ENCODE measurements around the gene HSF2BP. TPM values are rescaled to one million over a fixed set of nuclear protein-coding genes. Genes with fewer than 3 reads are reported as not detected.
"Not testable (repeated sequence)": the region's sequence is repeated elsewhere in the genome, so short reads cannot be mapped to it uniquely, and the experiment has no call there.

The HSF2BP gene
- total and polyA plus RNA-seq, 2 experiments from 2014 or later: 0.22 to 3.6 TPM

DNA sequence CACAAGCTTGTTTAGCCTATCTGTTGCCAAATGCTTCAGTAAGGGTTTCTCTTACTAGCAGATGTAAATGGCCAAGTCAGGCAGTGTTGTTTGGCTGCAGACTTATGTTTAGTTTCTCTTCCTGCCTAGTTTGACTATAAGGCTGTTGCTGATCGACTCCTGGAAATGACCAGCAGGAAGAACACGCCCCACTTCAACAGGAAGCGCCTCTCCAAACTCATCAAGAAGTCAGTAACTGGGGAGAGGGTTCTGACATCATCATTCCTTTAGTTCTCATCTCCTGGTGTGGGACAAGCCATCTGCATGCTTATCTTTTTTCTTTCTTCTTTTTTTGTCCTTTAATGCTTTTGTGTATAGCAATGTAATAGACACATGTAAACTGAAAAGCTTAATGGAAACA is 25.1 kb upstream of the HSF2BP start:
- Histone ChIP-seq H3K36me3 (peaks cover 49% of the 10 kb centered on the region), H3K27me3 (no peaks in the 10 kb centered on the region), H3K4me1 (ENCODE audit: low read depth) (no peaks in the 10 kb centered on the region), H3K4me3 (no peak overlapping the region), H3K27ac (no peak overlapping the region), H3K9me3 (ENCODE audit: low read depth) (no peaks in the 10 kb centered on the region)
- DNase-seq (ENCODE audit: low read depth in 1 of 2, low spot score in 1 of 2): peak in 1 of 2 donors; percentile 6
- TF ChIP-seq, protein P1, sequence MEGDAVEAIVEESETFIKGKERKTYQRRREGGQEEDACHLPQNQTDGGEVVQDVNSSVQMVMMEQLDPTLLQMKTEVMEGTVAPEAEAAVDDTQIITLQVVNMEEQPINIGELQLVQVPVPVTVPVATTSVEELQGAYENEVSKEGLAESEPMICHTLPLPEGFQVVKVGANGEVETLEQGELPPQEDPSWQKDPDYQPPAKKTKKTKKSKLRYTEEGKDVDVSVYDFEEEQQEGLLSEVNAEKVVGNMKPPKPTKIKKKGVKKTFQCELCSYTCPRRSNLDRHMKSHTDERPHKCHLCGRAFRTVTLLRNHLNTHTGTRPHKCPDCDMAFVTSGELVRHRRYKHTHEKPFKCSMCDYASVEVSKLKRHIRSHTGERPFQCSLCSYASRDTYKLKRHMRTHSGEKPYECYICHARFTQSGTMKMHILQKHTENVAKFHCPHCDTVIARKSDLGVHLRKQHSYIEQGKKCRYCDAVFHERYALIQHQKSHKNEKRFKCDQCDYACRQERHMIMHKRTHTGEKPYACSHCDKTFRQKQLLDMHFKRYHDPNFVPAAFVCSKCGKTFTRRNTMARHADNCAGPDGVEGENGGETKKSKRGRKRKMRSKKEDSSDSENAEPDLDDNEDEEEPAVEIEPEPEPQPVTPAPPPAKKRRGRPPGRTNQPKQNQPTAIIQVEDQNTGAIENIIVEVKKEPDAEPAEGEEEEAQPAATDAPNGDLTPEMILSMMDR (IDR thresholded peaks at IDR 0.05; ENCODE audit: low read depth, low read length): no peak

DNA sequence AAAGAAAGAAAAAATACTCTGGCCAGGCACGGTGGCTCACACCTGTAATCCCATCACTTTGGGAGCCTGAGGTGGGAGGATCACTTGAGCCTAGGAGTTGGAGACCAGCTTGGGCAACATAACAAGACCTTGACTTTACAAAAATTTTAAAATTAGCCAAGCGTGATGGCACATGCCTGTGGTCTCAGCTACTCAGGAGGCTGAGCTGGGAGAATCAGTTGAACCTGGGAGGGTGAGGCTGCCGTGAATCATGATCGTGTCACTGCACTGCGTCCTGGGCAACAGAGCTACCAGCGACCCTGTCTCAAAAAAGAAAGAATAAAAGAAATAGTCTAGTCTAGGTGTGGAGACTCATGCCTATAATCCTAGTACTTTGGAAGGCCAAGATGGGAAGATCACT is 22.4 kb upstream of the HSF2BP start:
- Histone ChIP-seq H3K27me3 (no peaks in the 10 kb centered on the region), H3K36me3 (peaks cover 37% of the 10 kb centered on the region), H3K27ac (no peak overlapping the region), H3K4me1 (ENCODE audit: low read depth) (no peaks in the 10 kb centered on the region), H3K4me3 (no peak overlapping the region), H3K9me3 (ENCODE audit: low read depth) (no peaks in the 10 kb centered on the region)
- TF ChIP-seq, protein P1 (IDR thresholded peaks at IDR 0.05; ENCODE audit: low read depth, low read length): no peak
- no peak for DNase-seq (ENCODE audit: low read depth in 1 of 2, low spot score in 1 of 2)

GRCh38 chr21:43680421-43680820 is 21.1 kb upstream of the HSF2BP start:
- H3K9me3 ChIP-seq (ENCODE audit: low read depth); H3K4me3 ChIP-seq; H3K27ac ChIP-seq; H3K27me3 ChIP-seq; DNase-seq (ENCODE audit: low read depth in 1 of 2, low spot score in 1 of 2); H3K4me1 ChIP-seq (ENCODE audit: low read depth): not testable (repeated sequence)
- H3K36me3 ChIP-seq: peaks cover 33% of the 10 kb centered on the region

DNA sequence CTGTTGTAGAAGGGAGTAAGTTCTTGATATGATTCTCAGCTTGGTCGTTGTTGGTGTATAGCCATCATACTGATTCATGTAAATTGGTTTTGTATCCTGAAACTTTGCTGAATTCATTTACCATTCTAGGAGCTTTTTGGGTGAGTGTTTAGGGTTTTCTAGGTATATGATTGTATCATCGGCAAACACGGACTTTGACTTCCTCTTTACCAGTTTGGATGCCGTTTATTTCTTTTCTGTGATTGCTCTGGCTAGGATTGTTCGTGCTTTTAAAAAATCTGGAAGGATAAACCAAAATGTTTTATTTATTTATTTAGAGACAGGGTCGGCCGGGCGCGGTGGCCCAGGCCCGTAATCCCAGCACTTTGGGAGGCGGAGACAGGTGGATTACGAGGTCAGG is 20.7 kb upstream of the HSF2BP start:
- no peaks in the 10 kb centered on the region for H3K27me3 ChIP-seq
- no peaks in the 10 kb centered on the region for H3K4me1 ChIP-seq (ENCODE audit: low read depth)
- peaks cover 30% of the 10 kb centered on the region for H3K36me3 ChIP-seq
- H3K9me3 ChIP-seq (ENCODE audit: low read depth): no peaks in the 10 kb centered on the region
- DNase-seq (ENCODE audit: low read depth in 1 of 2, low spot score in 1 of 2): no peak
- H3K27ac ChIP-seq: no peak overlapping the region
- no peak overlapping the region for H3K4me3 ChIP-seq
- TF ChIP-seq, protein P1 (IDR thresholded peaks at IDR 0.05; ENCODE audit: low read depth, low read length): no peak

- Histone ChIP-seq H3K4me1 (ENCODE audit: low read depth) (no peaks in the 10 kb centered on the region), H3K9me3 (ENCODE audit: low read depth) (no peaks in the 10 kb centered on the region), H3K27me3 (no peaks in the 10 kb centered on the region), H3K27ac (no peak overlapping the region), H3K36me3 (peaks cover 25% of the 10 kb centered on the region), H3K4me3 (no peak overlapping the region)
- DNase-seq (ENCODE audit: low read depth in 1 of 2, low spot score in 1 of 2): no peak
- TF ChIP-seq, protein P1 (IDR thresholded peaks at IDR 0.05; ENCODE audit: low read depth, low read length): no peak
Observed at GRCh38 chr21:43676391-43676790, 17.1 kb upstream of the HSF2BP start.

- TF ChIP-seq, protein P1 (IDR thresholded peaks at IDR 0.05; ENCODE audit: low read depth, low read length): no peak
- no peak for DNase-seq (ENCODE audit: low read depth in 1 of 2, low spot score in 1 of 2)
- Histone ChIP-seq H3K27me3 (no peaks in the 10 kb centered on the region), H3K36me3 (peaks cover 27% of the 10 kb centered on the region), H3K9me3 (ENCODE audit: low read depth) (no peaks in the 10 kb centered on the region), H3K27ac (no peak overlapping the region), H3K4me1 (ENCODE audit: low read depth) (no peaks in the 10 kb centered on the region), H3K4me3 (no peak overlapping the region)
Observed at GRCh38 chr21:43675871-43676270, 16.6 kb upstream of the HSF2BP start.
